NCI-H128 (cell line): ENCODE measurements around the gene FBXO42.
"Not testable (repeated sequence)": the region's sequence is repeated elsewhere in the genome, so short reads cannot be mapped to it uniquely, and the experiment has no call there.

Experiments used
- DNase-seq: peaks from one replicate; lab custom pipeline; 2025; ENCODE audit not compliant: unreplicated experiment; lab: John Stamatoyannopoulos, UW

Gene FBXO42

GRCh38 chr1:16372535-16373285, 20.4 kb upstream of the FBXO42 start:
- DNase-seq = no peak

GRCh38 chr1:16371725-16372124, 19.4 kb upstream of the FBXO42 start:
- no peak for DNase-seq

GRCh38 chr1:16369821-16370220, 17.5 kb upstream of the FBXO42 start:
- DNase-seq = no peak

- DNase-seq = no peak
Observed at GRCh38 chr1:16367968-16368890, 15.9 kb upstream of the FBXO42 start.

- DNase-seq = peak; percentile 71
Observed at GRCh38 chr1:16367258-16367967, 15.1 kb upstream of the FBXO42 start.

- peak; percentile 99 for DNase-seq
Observed at GRCh38 chr1:16366722-16367257, 14.5 kb upstream of the FBXO42 start, which contains the start of gene SZRD1. Gene SZRD1 (plus strand): TSS chr1:16367242. CDS start chr1:16367258, 16 bp downstream.

GRCh38 chr1:16365146-16365498, 12.8 kb upstream of the FBXO42 start:
- not testable (repeated sequence) for DNase-seq

GRCh38 chr1:16356867-16357266, 4.6 kb upstream of the FBXO42 start:
- DNase-seq = no peak

- DNase-seq = no peak
Observed at GRCh38 chr1:16354619-16355018, 2.3 kb upstream of the FBXO42 start.

GRCh38 chr1:16352842-16353535, 709 bp upstream of the FBXO42 start:
- no peak for DNase-seq

- DNase-seq = no peak
Observed at GRCh38 chr1:16351456-16351993, 755 bp downstream of the FBXO42 start.

GRCh38 chr1:16349847-16350406, 2.4 kb downstream of the FBXO42 start:
- no peak for DNase-seq

- DNase-seq = no peak
Observed at GRCh38 chr1:16348414-16349182, 3.7 kb downstream of the FBXO42 start.

GRCh38 chr1:16343276-16343675, 9.0 kb downstream of the FBXO42 start:
- not testable (repeated sequence) for DNase-seq

GRCh38 chr1:16342331-16343062, 9.8 kb downstream of the FBXO42 start:
- DNase-seq = no peak

GRCh38 chr1:16340673-16341072, 11.6 kb downstream of the FBXO42 start:
- no peak for DNase-seq

GRCh38 chr1:16338961-16339360, 13.3 kb downstream of the FBXO42 start:
- DNase-seq = no peak

- no peak for DNase-seq
Observed at GRCh38 chr1:16334655-16335340, 17.5 kb downstream of the FBXO42 start.
